HL-60 (cell line): ENCODE measurements around the gene TSHZ2.

Source experiments
- CTCF ChIP-seq: IDR thresholded peaks from one replicate; pipeline ENCODE4 v1.5.1; 2011; ENCODE audit warnings: low read length, control low read depth, inconsistent platforms; ENCODE audit not compliant: insufficient read depth
- GABPA ChIP-seq: IDR thresholded peaks from 2 replicates; pipeline ENCODE4 v1.6.1; 2012; ENCODE audit warnings: low read depth
- POLR2AphosphoS5 ChIP-seq: IDR thresholded peaks from 2 replicates; pipeline ENCODE4 v1.6.1; 2012; ENCODE audit warnings: low read depth
- REST ChIP-seq: IDR thresholded peaks from 2 replicates; pipeline ENCODE4 v1.6.1; 2012; ENCODE audit warnings: low read depth; ENCODE audit not compliant: insufficient replicate concordance

- no peak for TF ChIP-seq GABPA
- TF ChIP-seq CTCF: no peak
- TF ChIP-seq POLR2AphosphoS5: no peak
- no peak for TF ChIP-seq REST
Observed at GRCh38 chr20:53124803-53125202, 152.6 kb downstream of the TSHZ2 start.
